ENCODE measurements around the gene CACNG7. TPM values are rescaled to one million over a fixed set of nuclear protein-coding genes. Genes with fewer than 3 reads are reported as not detected.

CACNG7 gene
- total RNA-seq, 2 experiments from 2014 or later: not detected

DNA sequence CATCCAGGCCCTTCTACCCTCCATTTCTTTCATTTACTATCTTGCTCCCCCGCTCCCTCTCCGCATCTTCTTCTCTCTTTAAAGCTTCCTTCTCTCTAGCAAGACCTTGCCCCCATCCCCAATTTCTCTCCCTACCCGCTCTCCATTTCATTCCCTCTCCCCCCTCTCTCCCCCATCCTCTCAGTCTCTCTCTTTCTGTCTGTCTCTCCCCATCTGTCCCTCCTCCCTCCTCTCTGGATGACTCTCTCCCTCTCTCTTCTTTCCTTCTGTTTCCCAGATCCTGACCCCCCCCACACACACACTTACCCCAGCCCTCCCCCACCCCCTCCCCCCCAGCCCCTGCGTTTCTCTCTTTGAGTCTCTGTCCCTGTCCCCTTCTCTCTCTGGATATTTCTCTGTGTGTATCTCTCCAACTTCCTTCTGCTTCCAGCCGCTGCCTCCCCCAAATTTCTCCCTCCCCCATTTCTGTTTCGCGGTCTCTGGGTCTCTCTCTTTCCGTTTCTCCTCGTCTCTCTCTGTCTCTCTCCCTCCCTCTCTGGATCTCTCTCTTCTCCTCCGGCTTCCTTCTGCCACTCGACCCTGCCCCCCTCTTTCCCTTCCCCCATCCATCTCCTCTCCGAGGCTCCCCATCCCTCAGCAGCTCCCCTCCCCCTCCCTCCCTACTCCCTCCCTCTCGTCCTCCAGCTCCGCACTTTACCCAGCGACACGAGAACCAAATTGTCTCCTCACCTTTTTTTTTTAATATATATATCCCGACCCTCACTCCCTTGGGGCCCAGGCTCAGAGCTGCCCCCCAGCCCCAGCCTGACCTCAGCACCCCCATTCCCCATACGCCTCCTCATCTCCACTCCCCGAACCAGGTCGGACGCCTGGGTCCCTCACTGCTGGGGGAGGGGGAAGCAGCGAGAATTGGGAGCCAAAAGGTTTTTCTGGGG lies 50.0 kb downstream of the CACNG7 start:
- Histone ChIP-seq H2AFZ (ENCODE audit: low read length) (no peak overlapping the region), H4K20me1 (ENCODE audit: insufficient read depth, low read length) (no peaks in the 10 kb centered on the region), H3K27ac (ENCODE audit: low read depth, low read length, poor library complexity, severe bottlenecking) (no peak overlapping the region), H3K9me2 (ENCODE audit: insufficient read depth, low read length) (no peaks in the 10 kb centered on the region), H3K9me3 (ENCODE audit: low read length) (no peaks in the 10 kb centered on the region), H3K79me2 (ENCODE audit: insufficient read depth, low read depth, low read length) (no peaks in the 10 kb centered on the region), H3K4me1 (ENCODE audit: insufficient read depth, low read length, poor library complexity, severe bottlenecking) (no peaks in the 10 kb centered on the region), H3K4me2 (ENCODE audit: low read length) (no peak overlapping the region), H3K36me3 (ENCODE audit: insufficient read depth, low read length) (no peaks in the 10 kb centered on the region), H3K4me3 (ENCODE audit: low read depth, low read length, poor library complexity, severe bottlenecking) (no peak overlapping the region)
- TF ChIP-seq EZH2phosphoT487 (IDR thresholded peaks at IDR 0.05; ENCODE audit: borderline replicate concordance, low read depth, low read length): no peak
- TF ChIP-seq, protein P1, sequence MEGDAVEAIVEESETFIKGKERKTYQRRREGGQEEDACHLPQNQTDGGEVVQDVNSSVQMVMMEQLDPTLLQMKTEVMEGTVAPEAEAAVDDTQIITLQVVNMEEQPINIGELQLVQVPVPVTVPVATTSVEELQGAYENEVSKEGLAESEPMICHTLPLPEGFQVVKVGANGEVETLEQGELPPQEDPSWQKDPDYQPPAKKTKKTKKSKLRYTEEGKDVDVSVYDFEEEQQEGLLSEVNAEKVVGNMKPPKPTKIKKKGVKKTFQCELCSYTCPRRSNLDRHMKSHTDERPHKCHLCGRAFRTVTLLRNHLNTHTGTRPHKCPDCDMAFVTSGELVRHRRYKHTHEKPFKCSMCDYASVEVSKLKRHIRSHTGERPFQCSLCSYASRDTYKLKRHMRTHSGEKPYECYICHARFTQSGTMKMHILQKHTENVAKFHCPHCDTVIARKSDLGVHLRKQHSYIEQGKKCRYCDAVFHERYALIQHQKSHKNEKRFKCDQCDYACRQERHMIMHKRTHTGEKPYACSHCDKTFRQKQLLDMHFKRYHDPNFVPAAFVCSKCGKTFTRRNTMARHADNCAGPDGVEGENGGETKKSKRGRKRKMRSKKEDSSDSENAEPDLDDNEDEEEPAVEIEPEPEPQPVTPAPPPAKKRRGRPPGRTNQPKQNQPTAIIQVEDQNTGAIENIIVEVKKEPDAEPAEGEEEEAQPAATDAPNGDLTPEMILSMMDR (conservative IDR thresholded peaks at IDR 0.05; ENCODE audit: low read length): no peak
- ChIA-PET POLR2A (interaction anchor here (0.5 kb wide), 1 partner anchor 67 kb away, joined by 3 read pairs; no protein-coding TSS in a partner anchor), CTCF (ENCODE audit: unreplicated experiment) (no interaction called here)
- BruUV-seq (replicated peaks): no TSS peak
- intact Hi-C loops (cut with micrococcal nuclease; ENCODE audit: unreplicated experiment): no loop called here
- DNase-seq (ENCODE audit: low spot score): no peak

DNA sequence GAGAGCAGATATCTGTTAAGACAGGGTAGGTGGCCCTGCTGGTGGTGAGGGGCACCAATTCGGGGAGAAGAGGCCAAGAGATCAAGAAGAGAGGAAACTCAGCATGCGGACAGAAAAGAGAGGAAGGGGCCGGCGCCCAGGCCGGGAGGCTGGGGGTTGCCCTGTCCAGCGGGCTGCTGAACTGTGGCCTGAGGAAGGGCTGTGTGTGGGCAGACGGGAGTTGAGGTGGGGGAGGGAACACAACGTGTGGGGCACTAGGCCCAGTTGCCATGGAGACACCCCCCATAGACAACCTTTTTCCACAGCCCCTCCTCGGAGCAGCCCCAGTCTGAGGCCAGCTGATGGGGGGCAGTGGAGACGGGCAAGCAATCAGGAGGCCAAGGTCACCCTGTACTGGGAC lies 51.1 kb downstream of the CACNG7 start:
- H2AFZ ChIP-seq (ENCODE audit: low read length): no peak overlapping the region
- no peaks in the 10 kb centered on the region for H3K9me2 ChIP-seq (ENCODE audit: insufficient read depth, low read length)
- intact Hi-C loops (cut with micrococcal nuclease; ENCODE audit: unreplicated experiment): no loop called here
- POLR2A ChIA-PET: no interaction called here
- TF ChIP-seq EZH2phosphoT487 (IDR thresholded peaks at IDR 0.05; ENCODE audit: borderline replicate concordance, low read depth, low read length): no peak
- TF ChIP-seq, protein P1 (conservative IDR thresholded peaks at IDR 0.05; ENCODE audit: low read length): no peak
- no peaks in the 10 kb centered on the region for H3K4me1 ChIP-seq (ENCODE audit: insufficient read depth, low read length, poor library complexity, severe bottlenecking)
- no peaks in the 10 kb centered on the region for H3K9me3 ChIP-seq (ENCODE audit: low read length)
- DNase-seq (ENCODE audit: low spot score): no peak
- CTCF ChIA-PET (ENCODE audit: unreplicated experiment): interaction anchor here (0.5 kb wide), 1 partner anchor 109 kb away, joined by 4 read pairs; no protein-coding TSS in a partner anchor
- no peak overlapping the region for H3K4me3 ChIP-seq (ENCODE audit: low read depth, low read length, poor library complexity, severe bottlenecking)
- H4K20me1 ChIP-seq (ENCODE audit: insufficient read depth, low read length): no peaks in the 10 kb centered on the region
- no peak overlapping the region for H3K27ac ChIP-seq (ENCODE audit: low read depth, low read length, poor library complexity, severe bottlenecking)
- H3K79me2 ChIP-seq (ENCODE audit: insufficient read depth, low read depth, low read length): no peaks in the 10 kb centered on the region
- BruUV-seq (replicated peaks): no TSS peak
- H3K36me3 ChIP-seq (ENCODE audit: insufficient read depth, low read length): no peaks in the 10 kb centered on the region
- H3K4me2 ChIP-seq (ENCODE audit: low read length): no peak overlapping the region

DNA sequence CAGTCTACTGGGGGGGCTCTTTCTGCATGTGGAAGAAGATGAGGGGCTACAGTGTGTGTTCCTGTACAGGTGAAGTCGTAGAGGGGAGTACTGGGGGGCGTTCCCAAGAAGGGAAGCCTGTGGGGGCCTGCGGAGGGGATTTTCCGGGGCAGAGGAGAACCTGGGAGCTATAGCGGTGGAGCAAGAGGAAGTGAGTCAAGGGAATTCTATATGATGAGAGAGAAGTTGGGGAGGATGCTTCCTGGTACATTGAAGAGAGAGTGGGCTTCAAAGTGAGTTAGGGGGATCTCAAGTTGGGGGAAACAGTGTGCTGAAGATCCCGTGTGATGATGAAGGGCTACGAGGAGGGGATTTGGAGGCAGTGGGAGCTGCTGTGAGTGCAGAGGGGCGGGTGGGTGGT lies 51.8 kb downstream of the CACNG7 start:
- Histone ChIP-seq H3K79me2 (ENCODE audit: insufficient read depth, low read depth, low read length) (no peaks in the 10 kb centered on the region), H3K9me3 (ENCODE audit: low read length) (no peaks in the 10 kb centered on the region), H4K20me1 (ENCODE audit: insufficient read depth, low read length) (no peaks in the 10 kb centered on the region), H3K9me2 (ENCODE audit: insufficient read depth, low read length) (no peaks in the 10 kb centered on the region), H3K4me1 (ENCODE audit: insufficient read depth, low read length, poor library complexity, severe bottlenecking) (no peaks in the 10 kb centered on the region), H3K36me3 (ENCODE audit: insufficient read depth, low read length) (no peaks in the 10 kb centered on the region), H3K4me2 (ENCODE audit: low read length) (no peak overlapping the region), H2AFZ (ENCODE audit: low read length) (no peak overlapping the region), H3K27ac (ENCODE audit: low read depth, low read length, poor library complexity, severe bottlenecking) (no peak overlapping the region), H3K4me3 (ENCODE audit: low read depth, low read length, poor library complexity, severe bottlenecking) (no peak overlapping the region)
- no peak for DNase-seq (ENCODE audit: low spot score)
- TF ChIP-seq, protein P1 (conservative IDR thresholded peaks at IDR 0.05; ENCODE audit: low read length): no peak
- TF ChIP-seq EZH2phosphoT487 (IDR thresholded peaks at IDR 0.05; ENCODE audit: borderline replicate concordance, low read depth, low read length): no peak
- POLR2A ChIA-PET: no interaction called here
- no TSS peak for BruUV-seq (replicated peaks)
- CTCF ChIA-PET (ENCODE audit: unreplicated experiment): no interaction called here
- intact Hi-C loops (cut with micrococcal nuclease; ENCODE audit: unreplicated experiment): no loop called here

Measured in OCI-LY7 (cell line).